ENCODE results near the gene MBP. TPM values are rescaled to one million over a fixed set of nuclear protein-coding genes. Genes with fewer than 3 reads are reported as not detected.

The MBP gene
- total and polyA plus RNA-seq, 2 of the 13 experiments (the other 11 are each of a cell fraction or from before 2014, with no cell fraction given), result 5.0 to 8.5 TPM

GRCh38 chr18:77114415-77115191, 18.0 kb downstream of the MBP start (continued):
- TF ChIP-seq, protein P1, sequence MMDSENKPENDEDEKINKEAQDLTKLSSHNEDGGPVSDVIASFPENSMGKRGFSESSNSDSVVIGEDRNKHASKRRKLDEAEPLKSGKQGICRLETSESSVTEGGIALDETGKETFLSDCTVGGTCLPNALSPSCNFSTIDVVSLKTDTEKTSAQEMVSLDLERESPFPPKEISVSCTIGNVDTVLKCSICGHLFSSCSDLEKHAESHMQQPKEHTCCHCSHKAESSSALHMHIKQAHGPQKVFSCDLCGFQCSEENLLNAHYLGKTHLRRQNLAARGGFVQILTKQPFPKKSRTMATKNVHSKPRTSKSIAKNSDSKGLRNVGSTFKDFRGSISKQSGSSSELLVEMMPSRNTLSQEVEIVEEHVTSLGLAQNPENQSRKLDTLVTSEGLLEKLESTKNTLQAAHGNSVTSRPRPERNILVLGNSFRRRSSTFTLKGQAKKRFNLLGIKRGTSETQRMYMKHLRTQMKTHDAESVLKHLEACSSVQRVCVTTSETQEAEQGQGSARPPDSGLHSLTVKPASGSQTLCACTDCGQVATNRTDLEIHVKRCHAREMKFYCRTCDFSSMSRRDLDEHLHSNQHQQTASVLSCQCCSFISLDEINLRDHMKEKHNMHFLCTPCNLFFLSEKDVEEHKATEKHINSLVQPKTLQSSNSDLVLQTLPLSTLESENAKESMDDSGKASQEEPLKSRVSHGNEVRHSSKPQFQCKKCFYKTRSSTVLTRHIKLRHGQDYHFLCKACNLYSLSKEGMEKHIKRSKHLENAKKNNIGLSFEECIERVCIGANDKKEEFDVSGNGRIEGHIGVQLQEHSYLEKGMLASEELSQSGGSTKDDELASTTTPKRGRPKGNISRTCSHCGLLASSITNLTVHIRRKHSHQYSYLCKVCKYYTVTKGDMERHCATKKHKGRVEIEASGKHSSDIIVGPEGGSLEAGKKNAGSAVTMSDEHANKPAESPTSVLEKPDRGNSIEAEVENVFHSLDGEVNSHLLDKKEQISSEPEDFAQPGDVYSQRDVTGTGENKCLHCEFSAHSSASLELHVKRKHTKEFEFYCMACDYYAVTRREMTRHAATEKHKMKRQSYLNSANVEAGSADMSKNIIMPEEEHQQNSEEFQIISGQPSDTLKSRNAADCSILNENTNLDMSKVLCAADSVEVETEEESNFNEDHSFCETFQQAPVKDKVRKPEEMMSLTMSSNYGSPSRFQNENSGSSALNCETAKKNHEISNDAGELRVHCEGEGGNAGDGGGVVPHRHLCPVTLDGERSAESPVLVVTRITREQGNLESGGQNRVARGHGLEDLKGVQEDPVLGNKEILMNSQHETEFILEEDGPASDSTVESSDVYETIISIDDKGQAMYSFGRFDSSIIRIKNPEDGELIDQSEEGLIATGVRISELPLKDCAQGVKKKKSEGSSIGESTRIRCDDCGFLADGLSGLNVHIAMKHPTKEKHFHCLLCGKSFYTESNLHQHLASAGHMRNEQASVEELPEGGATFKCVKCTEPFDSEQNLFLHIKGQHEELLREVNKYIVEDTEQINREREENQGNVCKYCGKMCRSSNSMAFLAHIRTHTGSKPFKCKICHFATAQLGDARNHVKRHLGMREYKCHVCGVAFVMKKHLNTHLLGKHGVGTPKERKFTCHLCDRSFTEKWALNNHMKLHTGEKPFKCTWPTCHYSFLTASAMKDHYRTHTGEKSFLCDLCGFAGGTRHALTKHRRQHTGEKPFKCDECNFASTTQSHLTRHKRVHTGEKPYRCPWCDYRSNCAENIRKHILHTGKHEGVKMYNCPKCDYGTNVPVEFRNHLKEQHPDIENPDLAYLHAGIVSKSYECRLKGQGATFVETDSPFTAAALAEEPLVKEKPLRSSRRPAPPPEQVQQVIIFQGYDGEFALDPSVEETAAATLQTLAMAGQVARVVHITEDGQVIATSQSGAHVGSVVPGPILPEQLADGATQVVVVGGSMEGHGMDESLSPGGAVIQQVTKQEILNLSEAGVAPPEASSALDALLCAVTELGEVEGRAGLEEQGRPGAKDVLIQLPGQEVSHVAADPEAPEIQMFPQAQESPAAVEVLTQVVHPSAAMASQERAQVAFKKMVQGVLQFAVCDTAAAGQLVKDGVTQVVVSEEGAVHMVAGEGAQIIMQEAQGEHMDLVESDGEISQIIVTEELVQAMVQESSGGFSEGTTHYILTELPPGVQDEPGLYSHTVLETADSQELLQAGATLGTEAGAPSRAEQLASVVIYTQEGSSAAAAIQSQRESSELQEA (CRISPR knock-in tag; IDR thresholded peaks at IDR 0.05; ENCODE audit: not compliant biosample characterization), result no peak
- TF ChIP-seq ETV5 (CRISPR knock-in tag; IDR thresholded peaks at IDR 0.05; ENCODE audit: borderline replicate concordance), result peak; percentile 81
- TF ChIP-seq ZSCAN30 (CRISPR knock-in tag; IDR thresholded peaks at IDR 0.05), result no peak
- TF ChIP-seq ZNF703 (CRISPR knock-in tag; IDR thresholded peaks at IDR 0.05; ENCODE audit: borderline replicate concordance), result no peak
- 0 out of 2 replicates have a peak, but pooled peaks have one; percentile 48 for TF ChIP-seq MEIS1 (CRISPR knock-in tag; IDR thresholded peaks at IDR 0.05; ENCODE audit: borderline replicate concordance)
- peak; percentile 74 for TF ChIP-seq POLR2G (IDR thresholded peaks at IDR 0.05; ENCODE audit: low read depth, low read length)
- TF ChIP-seq AFF4 (CRISPR knock-in tag; IDR thresholded peaks at IDR 0.05), result no peak
- TF ChIP-seq HDAC6 (IDR thresholded peaks at IDR 0.05; ENCODE audit: low read depth, low read length), result no peak
- TF ChIP-seq ZNF124 (CRISPR knock-in tag; IDR thresholded peaks at IDR 0.05), result no peak; the same call in 1 of the 2 replicates
- no peak; the same call in 1 of the 2 replicates for TF ChIP-seq HOXA7 (CRISPR knock-in tag; IDR thresholded peaks at IDR 0.05)
- TF ChIP-seq, protein P2, sequence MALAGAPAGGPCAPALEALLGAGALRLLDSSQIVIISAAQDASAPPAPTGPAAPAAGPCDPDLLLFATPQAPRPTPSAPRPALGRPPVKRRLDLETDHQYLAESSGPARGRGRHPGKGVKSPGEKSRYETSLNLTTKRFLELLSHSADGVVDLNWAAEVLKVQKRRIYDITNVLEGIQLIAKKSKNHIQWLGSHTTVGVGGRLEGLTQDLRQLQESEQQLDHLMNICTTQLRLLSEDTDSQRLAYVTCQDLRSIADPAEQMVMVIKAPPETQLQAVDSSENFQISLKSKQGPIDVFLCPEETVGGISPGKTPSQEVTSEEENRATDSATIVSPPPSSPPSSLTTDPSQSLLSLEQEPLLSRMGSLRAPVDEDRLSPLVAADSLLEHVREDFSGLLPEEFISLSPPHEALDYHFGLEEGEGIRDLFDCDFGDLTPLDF (CRISPR knock-in tag; IDR thresholded peaks at IDR 0.05), result no peak
- TF ChIP-seq, protein P3, sequence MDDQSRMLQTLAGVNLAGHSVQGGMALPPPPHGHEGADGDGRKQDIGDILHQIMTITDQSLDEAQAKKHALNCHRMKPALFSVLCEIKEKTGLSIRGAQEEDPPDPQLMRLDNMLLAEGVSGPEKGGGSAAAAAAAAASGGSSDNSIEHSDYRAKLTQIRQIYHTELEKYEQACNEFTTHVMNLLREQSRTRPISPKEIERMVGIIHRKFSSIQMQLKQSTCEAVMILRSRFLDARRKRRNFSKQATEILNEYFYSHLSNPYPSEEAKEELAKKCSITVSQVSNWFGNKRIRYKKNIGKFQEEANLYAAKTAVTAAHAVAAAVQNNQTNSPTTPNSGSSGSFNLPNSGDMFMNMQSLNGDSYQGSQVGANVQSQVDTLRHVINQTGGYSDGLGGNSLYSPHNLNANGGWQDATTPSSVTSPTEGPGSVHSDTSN (CRISPR knock-in tag; IDR thresholded peaks at IDR 0.05; ENCODE audit: borderline replicate concordance), result no peak
- no peak for TF ChIP-seq KLF13 (CRISPR knock-in tag; IDR thresholded peaks at IDR 0.05)

All from HepG2 (cell line).